Activated T-helper 17 cell treated with anti-CD3 and anti-CD28 coated beads, Interleukin-2, amount 50 U/mL, for 72 hours (primary cell): ENCODE results near the gene UBE2K. TPM values are rescaled to one million over a fixed set of nuclear protein-coding genes. Genes with fewer than 3 reads are reported as not detected.
"Not testable (repeated sequence)": the region's sequence is repeated elsewhere in the genome, so short reads cannot be mapped to it uniquely, and the experiment has no call there.

Experiments
- ATAC-seq: fragments of 150-1000 bp; cut with Tn5 transposase; replicated peaks from 2 replicates; pipeline ENCODE4 v1.10.0; 2021; ENCODE audit warnings: mild to moderate bottlenecking, moderate library complexity
- H3K27ac Mint-ChIP-seq: one replicate; pipeline ENCODE4 v1.8.0; 2022; ENCODE audit warnings: mixed read lengths
- H3K27me3 Mint-ChIP-seq: one replicate; pipeline ENCODE4 v1.8.0; 2022; ENCODE audit warnings: mixed read lengths
- H3K36me3 Mint-ChIP-seq: one replicate; pipeline ENCODE4 v1.8.0; 2022; ENCODE audit warnings: low read depth, mild to moderate bottlenecking, mixed read lengths
- H3K4me1 Mint-ChIP-seq: one replicate; pipeline ENCODE4 v1.8.0; 2022; ENCODE audit warnings: mixed read lengths
- H3K4me3 Mint-ChIP-seq: one replicate; pipeline ENCODE4 v1.8.0; 2022; ENCODE audit warnings: mild to moderate bottlenecking, mixed read lengths
- H3K9me3 Mint-ChIP-seq: one replicate; pipeline ENCODE4 v1.8.0; 2022; ENCODE audit warnings: mixed read lengths
- total RNA-seq, 2 donors: library from RNA; stranded (reverse); gene quantifications; one replicate each; pipeline ENCODE4 v1.2.3, GENCODE V29; 2022

UBE2K gene
- total RNA-seq, 2 donors from 2014 or later: 52.5 to 90.0 TPM

DNA sequence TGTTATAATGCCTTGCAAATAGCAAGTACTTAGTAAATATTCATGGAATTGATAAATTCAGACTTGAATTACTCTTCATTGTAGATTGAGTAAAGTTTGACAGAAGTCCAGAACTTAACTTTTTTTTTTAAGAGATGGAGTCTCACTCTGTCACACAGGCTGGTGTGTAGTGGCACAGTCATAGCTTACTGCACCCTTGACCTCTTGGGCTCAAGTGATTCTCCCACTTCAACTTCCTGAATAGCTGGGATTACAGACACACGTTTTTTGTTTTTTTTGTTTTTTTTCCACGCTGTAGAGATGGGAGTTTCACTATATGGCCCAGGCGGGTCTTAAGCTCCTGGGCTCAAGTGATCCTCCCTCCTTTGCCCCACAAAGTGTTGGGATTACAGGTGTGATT lies 32.1 kb downstream of the UBE2K start:
- Mint-ChIP-seq H3K4me3 (no peak overlapping the region), H3K9me3 (no peaks in the 10 kb centered on the region), H3K36me3 (peaks cover 51% of the 10 kb centered on the region), H3K4me1 (peaks cover 16% of the 10 kb centered on the region), H3K27me3 (no peaks in the 10 kb centered on the region), H3K27ac (no peak overlapping the region)
- ATAC-seq: no peak

DNA sequence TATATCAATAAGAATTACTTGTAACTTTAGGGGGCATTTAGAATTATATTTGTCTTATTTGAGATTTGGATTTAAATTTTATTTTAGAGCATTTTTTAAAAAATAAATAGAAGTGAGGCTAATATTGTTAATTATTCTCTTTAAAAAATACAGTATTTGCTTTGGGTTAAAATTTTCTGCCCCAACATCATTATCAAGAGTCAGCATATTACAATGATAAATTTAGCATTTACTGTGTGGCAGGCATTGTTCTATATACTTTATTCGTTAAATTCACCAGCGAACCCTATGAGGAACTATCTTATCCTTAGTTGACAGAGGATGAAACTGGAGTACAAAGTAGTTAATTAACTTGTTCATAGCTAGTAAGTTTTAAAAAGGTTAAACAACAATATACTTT lies 34.0 kb downstream of the UBE2K start:
- Mint-ChIP-seq H3K27me3 (no peaks in the 10 kb centered on the region), H3K27ac (no peak overlapping the region), H3K36me3 (peaks cover 46% of the 10 kb centered on the region), H3K4me3 (no peak overlapping the region), H3K9me3 (no peaks in the 10 kb centered on the region), H3K4me1 (peaks cover 8% of the 10 kb centered on the region)
- ATAC-seq: no peak

DNA sequence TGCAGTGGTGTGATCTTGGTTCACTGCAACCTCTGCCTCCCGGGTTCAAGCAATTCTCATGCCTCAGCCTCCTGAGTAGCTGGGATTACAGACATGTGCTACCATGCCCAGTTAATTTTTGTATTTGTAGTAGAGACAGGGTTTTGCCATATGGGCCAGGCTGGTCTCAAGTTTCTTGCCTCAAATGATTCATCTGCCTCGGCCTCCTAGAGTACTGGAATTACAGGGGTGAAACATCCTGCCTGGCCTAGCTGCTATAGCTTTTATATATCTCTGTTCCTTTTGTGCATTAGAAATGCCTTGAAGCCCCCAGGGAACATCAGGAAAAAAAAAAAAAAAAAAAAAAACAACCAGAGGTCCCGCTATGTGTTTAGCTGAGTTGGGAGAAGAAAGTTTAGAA lies 34.8 kb downstream of the UBE2K start:
- Mint-ChIP-seq H3K4me1 (peaks cover 8% of the 10 kb centered on the region), H3K9me3 (no peaks in the 10 kb centered on the region), H3K27ac (no peak overlapping the region), H3K36me3 (peaks cover 46% of the 10 kb centered on the region), H3K4me3 (no peak overlapping the region), H3K27me3 (no peaks in the 10 kb centered on the region)
- ATAC-seq: peak; percentile 70

DNA sequence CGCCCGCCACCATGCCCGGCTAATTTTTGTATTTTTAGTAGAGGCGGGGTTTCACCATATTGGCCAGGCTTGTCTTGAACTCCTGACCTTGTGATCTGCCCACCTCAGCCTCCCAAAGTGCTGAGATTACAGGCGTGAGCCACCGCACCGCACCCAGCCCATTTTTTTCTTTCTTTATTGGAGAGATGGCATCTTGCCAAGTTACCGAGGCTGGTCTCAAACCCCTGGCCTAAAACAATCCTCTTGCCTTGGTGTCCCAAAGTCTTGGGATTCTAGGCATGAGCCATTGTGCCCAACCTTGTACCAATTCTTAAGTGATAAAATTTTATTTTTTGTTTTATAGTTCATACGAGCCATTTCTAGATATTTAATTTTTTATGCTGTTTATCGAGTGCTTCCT lies 41.7 kb downstream of the UBE2K start:
- not testable (repeated sequence) for H3K9me3 Mint-ChIP-seq, H3K4me1 Mint-ChIP-seq, H3K4me3 Mint-ChIP-seq, ATAC-seq, H3K27ac Mint-ChIP-seq, H3K27me3 Mint-ChIP-seq
- peaks cover 62% of the 10 kb centered on the region for H3K36me3 Mint-ChIP-seq

DNA sequence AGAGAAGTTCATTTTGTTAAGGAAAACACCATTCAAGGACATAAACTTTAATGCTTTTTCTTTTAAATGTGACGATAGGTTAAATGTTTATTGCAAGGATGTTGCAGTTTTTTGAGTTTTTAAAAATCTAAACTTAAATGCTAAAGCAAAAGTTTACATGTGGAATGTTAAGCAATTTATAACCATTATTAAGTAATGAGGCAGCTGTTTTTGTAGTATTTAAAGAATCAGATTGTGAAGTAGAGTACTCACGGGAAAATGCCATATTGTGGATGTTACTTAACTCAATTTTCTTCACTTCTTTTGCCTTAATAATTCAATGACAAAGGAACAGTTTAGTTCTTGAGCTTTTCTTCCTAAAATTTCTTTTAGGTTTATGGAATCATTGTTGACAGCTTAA lies 43.5 kb downstream of the UBE2K start:
- Mint-ChIP-seq H3K4me3 (no peak overlapping the region), H3K27ac (no peak overlapping the region), H3K27me3 (no peaks in the 10 kb centered on the region), H3K4me1 (peaks cover 4% of the 10 kb centered on the region), H3K9me3 (no peaks in the 10 kb centered on the region), H3K36me3 (peaks cover 68% of the 10 kb centered on the region)
- no peak for ATAC-seq

DNA sequence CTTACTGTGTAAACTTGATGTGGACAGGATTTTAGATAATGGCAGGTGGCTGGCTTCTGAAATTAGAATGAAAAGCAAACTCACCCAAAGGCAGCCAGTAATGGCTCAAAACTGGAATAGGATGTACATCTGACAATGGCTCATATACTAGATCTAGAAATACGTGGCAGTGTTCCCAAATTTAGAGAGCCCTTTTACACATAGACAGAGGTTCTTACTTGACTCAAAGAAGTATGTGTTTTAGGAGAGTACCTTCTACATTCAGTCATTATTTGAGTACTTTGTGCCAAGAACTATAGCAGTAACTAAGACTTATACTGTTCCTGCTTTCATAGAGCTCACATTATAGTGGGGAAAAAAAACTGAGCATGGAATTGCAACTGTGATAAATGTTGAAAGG lies 48.0 kb downstream of the UBE2K start:
- Mint-ChIP-seq H3K27ac (peak overlapping the region; percentile 46), H3K9me3 (no peaks in the 10 kb centered on the region), H3K4me3 (no peak overlapping the region), H3K36me3 (peaks cover 72% of the 10 kb centered on the region), H3K4me1 (peaks cover 12% of the 10 kb centered on the region), H3K27me3 (no peaks in the 10 kb centered on the region)
- peak; percentile 47 for ATAC-seq

DNA sequence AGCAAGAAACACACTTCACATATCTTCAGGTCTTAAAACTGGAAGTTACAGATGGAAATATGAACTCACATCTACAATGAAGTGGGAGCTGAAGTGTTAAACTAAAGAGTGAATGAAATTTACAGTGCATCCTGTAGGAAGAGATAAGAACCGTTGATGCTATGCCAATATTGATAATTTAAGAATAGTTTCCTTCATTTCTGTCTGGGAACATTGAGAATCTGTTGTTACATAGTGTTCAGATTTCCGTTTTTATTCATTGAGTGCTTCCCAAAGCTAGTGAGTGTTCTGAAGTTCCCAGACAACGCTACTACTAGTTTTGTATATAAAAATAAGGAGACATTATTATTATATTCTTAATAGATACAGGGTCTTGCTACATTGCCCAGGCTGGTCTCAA lies 52.3 kb downstream of the UBE2K start:
- Mint-ChIP-seq H3K36me3 (peaks cover 74% of the 10 kb centered on the region), H3K4me1 (peaks cover 17% of the 10 kb centered on the region), H3K27me3 (no peaks in the 10 kb centered on the region), H3K4me3 (no peak overlapping the region), H3K9me3 (no peaks in the 10 kb centered on the region), H3K27ac (no peak overlapping the region)
- no peak for ATAC-seq

DNA sequence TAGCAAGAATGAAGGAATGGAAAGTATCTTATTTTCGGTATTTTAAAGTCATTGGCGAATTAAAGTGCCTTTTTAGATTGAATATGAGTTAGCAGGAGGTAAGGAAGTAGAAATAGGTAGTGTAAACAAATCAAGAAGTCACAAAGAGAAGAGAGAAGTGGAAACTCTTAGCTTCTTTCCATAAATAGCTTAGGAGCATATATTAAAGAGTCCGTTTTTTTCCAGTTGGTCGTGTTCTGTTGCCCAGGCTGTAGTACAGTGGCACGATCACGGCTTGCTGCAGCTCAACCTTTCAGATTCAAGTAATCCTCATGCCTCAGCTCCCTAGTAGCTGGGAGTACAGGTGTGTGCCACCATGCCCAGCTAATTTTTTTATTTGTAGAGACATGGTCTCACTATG lies 56.4 kb downstream of the UBE2K start:
- no peak overlapping the region for H3K4me3 Mint-ChIP-seq
- H3K36me3 Mint-ChIP-seq: peaks cover 75% of the 10 kb centered on the region
- peaks cover 5% of the 10 kb centered on the region for H3K4me1 Mint-ChIP-seq
- peak overlapping the region; percentile 13 for H3K27ac Mint-ChIP-seq
- H3K27me3 Mint-ChIP-seq: no peaks in the 10 kb centered on the region
- ATAC-seq: no peak
- H3K9me3 Mint-ChIP-seq: no peaks in the 10 kb centered on the region

DNA sequence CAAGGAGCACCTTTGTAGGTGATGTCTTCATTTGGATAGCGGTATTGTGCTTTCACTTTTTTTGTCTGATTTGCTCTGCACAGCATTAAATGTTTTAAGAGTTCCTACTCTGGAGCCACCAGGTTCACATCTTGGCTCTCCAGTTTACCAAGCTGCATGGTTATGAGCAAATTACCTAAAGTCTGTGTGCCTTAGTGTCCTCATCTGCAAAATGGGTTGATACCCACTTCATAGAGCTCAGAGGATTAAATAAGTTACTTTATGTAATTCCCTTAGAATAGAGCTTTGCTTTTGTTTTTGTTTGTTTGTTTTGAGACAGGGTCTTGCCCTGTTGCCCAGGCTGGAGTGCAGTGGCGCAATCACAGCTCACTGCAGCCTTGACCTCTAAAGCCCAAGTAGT lies 58.2 kb downstream of the UBE2K start:
- Mint-ChIP-seq H3K9me3 (no peaks in the 10 kb centered on the region), H3K36me3 (peaks cover 70% of the 10 kb centered on the region), H3K27me3 (no peaks in the 10 kb centered on the region), H3K4me3 (no peak overlapping the region), H3K4me1 (peaks cover 5% of the 10 kb centered on the region), H3K27ac (no peak overlapping the region)
- no peak for ATAC-seq

DNA sequence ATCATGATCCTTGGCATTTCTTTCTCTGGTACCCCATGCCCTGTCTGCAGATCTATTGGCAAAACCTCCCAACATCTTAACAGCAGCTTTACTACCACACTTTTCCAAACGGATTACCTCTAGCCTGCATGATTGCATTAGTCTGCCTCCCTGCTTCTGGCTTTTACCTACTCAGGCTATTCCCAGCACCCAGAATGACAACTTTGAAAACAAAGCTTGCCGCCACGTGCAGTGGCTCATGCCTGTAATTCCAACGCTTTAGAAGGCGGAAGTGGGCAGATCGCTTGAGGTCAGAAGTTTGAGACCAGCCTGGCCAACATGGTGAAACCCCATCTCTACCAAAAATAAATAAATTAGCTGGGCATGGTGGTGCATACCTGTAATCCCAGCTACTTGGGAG lies 60.2 kb downstream of the UBE2K start:
- H3K27ac Mint-ChIP-seq: peak overlapping the region; percentile 2
- ATAC-seq: no peak
- H3K36me3 Mint-ChIP-seq: peaks cover 78% of the 10 kb centered on the region
- H3K4me1 Mint-ChIP-seq: peaks cover 4% of the 10 kb centered on the region
- H3K4me3 Mint-ChIP-seq: no peak overlapping the region
- H3K9me3 Mint-ChIP-seq: no peaks in the 10 kb centered on the region
- no peaks in the 10 kb centered on the region for H3K27me3 Mint-ChIP-seq

DNA sequence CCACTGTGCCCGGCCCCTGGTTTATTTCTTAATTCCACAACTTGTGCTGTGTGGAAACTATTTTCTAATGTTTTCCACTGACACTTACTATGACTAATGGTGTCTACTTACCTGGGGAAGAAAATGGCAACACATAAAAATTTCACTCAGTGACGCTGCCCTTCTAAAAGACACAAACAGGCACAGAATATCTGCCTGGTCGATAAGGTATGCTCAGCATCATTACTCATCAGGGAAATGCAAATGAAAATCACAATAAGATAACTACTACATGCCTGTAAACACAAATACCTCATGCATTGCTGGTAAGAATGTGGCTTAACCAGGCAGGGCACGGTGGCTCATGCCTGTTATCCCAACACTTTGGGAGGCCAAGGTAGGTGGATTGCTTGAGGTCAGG lies 61.6 kb downstream of the UBE2K start:
- no peak for ATAC-seq
- H3K9me3 Mint-ChIP-seq: no peaks in the 10 kb centered on the region

DNA sequence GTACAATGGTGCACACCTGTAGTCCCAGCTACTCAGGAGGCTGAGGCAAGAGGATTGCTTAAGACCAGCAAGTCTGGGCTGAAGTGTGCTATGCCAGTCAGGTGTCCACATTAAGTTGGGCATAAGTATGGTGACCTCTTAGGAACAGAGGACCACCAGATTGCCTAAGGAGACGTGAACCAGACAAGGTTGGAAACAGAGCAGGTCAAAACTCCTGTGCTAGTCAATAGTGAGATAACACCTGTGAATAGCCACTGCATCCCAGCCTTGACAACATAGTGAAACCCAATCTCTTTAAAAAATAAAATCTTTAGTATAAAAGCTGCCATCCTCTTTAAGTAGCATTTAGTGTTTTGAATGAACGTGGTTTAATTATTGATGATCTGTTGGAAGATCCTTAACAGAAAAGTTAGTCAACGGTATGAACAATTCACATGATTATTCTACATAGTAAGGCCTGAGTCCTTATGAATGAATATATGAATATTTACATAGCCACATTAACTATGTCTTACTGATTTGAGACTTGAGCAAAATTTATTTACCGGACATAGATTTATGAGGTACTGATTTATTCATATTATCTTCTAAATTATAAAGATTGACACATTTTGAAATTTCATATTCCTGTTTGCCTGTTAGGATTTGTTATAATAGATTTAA lies 63.2 kb downstream of the UBE2K start:
- H3K27me3 Mint-ChIP-seq: no peaks in the 10 kb centered on the region
- no peak for ATAC-seq
- no peaks in the 10 kb centered on the region for H3K9me3 Mint-ChIP-seq
- no peak overlapping the region for H3K27ac Mint-ChIP-seq
- H3K4me3 Mint-ChIP-seq: no peak overlapping the region
- H3K4me1 Mint-ChIP-seq: no peaks in the 10 kb centered on the region
- peaks cover 76% of the 10 kb centered on the region for H3K36me3 Mint-ChIP-seq

More for the DNA sequence above, 61.6 kb downstream of the UBE2K start:
- Mint-ChIP-seq H3K4me3 (no peak overlapping the region), H3K4me1 (no peaks in the 10 kb centered on the region), H3K27ac (no peak overlapping the region), H3K36me3 (peaks cover 79% of the 10 kb centered on the region), H3K27me3 (no peaks in the 10 kb centered on the region)

DNA sequence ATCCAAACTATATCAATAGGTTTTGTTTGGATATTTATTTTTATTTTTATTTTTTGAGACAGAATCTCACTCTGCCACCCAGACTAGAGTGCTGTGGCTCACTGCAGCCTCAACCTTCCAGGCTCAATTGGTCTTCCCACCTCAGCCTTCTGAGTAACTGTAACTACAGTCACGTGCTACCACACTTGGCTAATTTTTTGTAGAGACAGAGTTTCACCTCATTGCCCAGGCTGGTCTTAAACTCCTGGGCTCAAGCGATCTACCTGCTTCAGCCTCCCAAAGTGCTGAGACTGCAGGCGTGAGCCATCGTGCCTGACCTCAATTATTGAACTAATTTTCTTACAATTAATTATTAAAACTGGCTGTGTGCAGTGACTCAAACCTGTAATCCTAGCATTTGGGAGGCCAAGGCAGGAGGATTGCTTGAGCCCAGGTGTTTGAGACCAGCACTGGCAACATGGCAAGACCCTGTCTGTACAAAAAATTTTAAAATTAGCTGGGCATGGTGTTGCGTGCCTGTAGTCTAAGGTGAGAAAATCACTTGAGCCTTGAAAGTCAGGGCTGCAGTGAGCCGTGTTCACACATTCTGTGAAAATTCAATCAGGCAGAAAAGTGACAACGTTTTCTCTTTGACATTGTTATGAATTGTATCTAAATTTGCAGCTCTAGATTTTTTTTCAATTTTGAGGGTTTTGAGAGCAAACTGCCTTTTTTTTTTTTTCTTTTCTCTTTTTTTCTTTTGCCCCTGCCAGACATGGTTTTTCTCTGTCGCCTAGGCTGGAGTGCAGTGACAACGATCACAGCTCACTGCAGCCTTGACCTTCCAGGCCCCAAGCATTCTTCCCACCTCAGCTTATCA lies 66.0 kb downstream of the UBE2K start:
- H3K4me3 Mint-ChIP-seq: no peak overlapping the region
- H3K4me1 Mint-ChIP-seq: no peaks in the 10 kb centered on the region
- no peaks in the 10 kb centered on the region for H3K9me3 Mint-ChIP-seq
- peaks cover 76% of the 10 kb centered on the region for H3K36me3 Mint-ChIP-seq
- ATAC-seq: no peak
- no peaks in the 10 kb centered on the region for H3K27me3 Mint-ChIP-seq
- no peak overlapping the region for H3K27ac Mint-ChIP-seq

DNA sequence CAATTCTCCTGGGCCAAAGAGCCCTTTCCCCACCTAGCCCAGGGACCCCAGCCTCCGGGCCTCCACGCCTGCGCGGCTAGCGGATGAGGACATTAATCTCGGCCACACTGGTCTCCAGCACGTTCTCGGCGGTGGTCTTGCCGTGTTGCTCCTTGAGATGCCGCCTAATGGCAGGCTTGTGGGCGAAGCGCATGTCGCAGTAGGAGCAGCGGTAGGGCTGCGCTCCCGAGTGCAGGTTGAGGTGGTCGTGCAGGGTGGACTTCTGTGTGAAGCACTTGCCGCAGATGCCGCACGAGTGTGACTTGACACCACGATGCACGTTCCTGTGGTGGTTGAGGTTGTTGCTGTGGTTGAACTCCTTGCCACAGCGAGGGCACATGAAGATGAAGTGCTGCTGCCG lies 72.1 kb downstream of the UBE2K start:
- Mint-ChIP-seq H3K4me1 (no peaks in the 10 kb centered on the region), H3K27ac (no peak overlapping the region), H3K27me3 (no peaks in the 10 kb centered on the region), H3K9me3 (no peaks in the 10 kb centered on the region), H3K36me3 (peaks cover 66% of the 10 kb centered on the region), H3K4me3 (no peak overlapping the region)
- no peak for ATAC-seq

DNA sequence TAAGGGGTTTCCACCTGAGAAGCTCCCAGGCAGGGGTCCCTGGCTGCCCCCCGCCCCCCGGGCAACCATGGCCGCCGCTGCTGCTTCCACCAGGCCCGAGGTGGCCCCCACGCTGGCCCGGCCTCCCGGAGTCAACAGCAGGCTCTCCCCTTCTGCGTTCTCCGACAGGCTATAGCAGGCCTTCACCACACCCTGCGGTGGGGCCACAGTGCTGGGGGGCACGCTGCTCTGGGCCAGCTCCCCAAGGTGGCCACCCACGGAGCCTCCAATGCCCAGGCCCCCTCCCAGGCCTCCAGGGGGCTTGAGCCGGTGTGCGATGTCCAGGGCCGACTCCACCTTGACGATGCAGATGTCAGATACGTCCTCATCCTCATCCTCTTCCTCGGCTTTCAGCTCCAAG lies 72.5 kb downstream of the UBE2K start:
- Mint-ChIP-seq H3K27me3 (no peaks in the 10 kb centered on the region), H3K27ac (no peak overlapping the region), H3K4me3 (no peak overlapping the region), H3K4me1 (no peaks in the 10 kb centered on the region), H3K9me3 (no peaks in the 10 kb centered on the region), H3K36me3 (peaks cover 69% of the 10 kb centered on the region)
- no peak for ATAC-seq
